SK-N-MC (cell line): ENCODE measurements around the gene EPHB3.

ENCODE experiments used
- DNase-seq: peaks from one replicate; pipeline ENCODE4 v3.0.0-alpha.2; 2011; ENCODE audit warnings: low read depth, low spot score
- H3K27ac ChIP-seq: fragments of 200-600 bp; sonication (generic); 2 replicates; pipeline ENCODE4 v1.5.1; 2016; ENCODE audit warnings: mixed run types
- H3K36me3 ChIP-seq: fragments of 200-600 bp; sonication (generic); 2 replicates; pipeline ENCODE4 v1.6.1; 2017; ENCODE audit warnings: antibody characterized with exemption, low read length, mixed read lengths; ENCODE audit not compliant: insufficient read depth
- H3K4me3 ChIP-seq: fragments of 200-600 bp; sonication (generic); 2 replicates; pipeline ENCODE4 v1.5.1; 2016
- H3K9ac ChIP-seq: fragments of 200-600 bp; sonication (generic); 2 replicates; pipeline ENCODE4 v1.8.0; 2017; ENCODE audit warnings: mixed run types, mixed read lengths; ENCODE audit not compliant: insufficient read length
- H3K9me3 ChIP-seq: fragments of 200-600 bp; sonication (generic); 2 replicates; pipeline ENCODE4 v1.6.1; 2017; ENCODE audit warnings: low read depth, mild to moderate bottlenecking, antibody characterized with exemption, low read length, moderate library complexity, mixed read lengths
- EZH2 ChIP-seq: fragments of 200-600 bp; sonication (generic); IDR thresholded peaks from one replicate; pipeline ENCODE4 v1.6.1; 2017; ENCODE audit warnings: antibody characterized with exemption
- FOXP2 ChIP-seq: optimal IDR thresholded peaks from 2 replicates; pipeline ENCODE3; 2011; ENCODE audit warnings: mild to moderate bottlenecking, moderate library complexity; ENCODE audit not compliant: insufficient read depth; ENCODE audit errors: extremely low read length, control extremely low read depth
- POLR2AphosphoS5 ChIP-seq: IDR thresholded peaks from 2 replicates; pipeline ENCODE4 v1.6.1; 2012; ENCODE audit warnings: mild to moderate bottlenecking, low read depth, low read length, borderline replicate concordance

EPHB3 gene

DNA sequence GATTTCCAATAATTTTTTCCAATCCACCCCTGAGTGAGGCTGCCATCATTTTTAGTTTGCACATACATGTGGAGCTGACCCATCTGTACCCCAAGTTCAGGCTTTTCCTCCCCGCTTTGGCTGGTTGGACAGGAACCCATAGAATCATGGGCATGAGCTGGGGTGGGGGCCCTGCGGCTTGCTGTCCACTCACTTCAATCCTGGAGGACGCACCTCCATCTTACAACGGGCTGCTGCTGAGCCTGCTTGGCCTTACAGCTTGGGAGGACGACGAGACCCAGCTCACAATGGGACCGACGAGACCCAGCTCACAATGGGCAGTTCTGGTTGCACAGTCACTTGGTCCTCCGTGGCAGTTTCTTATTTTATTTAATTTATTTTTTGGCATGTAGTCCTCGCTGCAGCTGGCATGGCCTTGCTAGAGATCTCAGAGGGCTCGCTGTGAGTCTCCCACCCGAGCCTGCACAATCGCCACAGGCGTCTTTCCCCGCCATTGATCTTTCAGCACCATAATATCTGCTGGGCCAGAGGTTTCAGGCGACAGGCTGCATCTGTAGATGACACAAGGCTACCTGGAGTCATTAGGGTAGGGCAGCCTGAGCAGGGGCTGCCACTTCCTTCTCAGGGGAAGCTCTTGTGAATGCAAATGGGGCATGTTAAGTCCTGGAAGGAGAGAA, 19.6 kb upstream of the EPHB3 start:
- H3K4me3 ChIP-seq, result no peak overlapping the region
- H3K9ac ChIP-seq, result no peak overlapping the region
- no peak for DNase-seq
- H3K27ac ChIP-seq, result no peak overlapping the region
- H3K36me3 ChIP-seq, result no peaks in the 10 kb centered on the region
- no peak for TF ChIP-seq FOXP2
- no peak for TF ChIP-seq POLR2AphosphoS5
- TF ChIP-seq EZH2, result no peak
- no peaks in the 10 kb centered on the region for H3K9me3 ChIP-seq

DNA sequence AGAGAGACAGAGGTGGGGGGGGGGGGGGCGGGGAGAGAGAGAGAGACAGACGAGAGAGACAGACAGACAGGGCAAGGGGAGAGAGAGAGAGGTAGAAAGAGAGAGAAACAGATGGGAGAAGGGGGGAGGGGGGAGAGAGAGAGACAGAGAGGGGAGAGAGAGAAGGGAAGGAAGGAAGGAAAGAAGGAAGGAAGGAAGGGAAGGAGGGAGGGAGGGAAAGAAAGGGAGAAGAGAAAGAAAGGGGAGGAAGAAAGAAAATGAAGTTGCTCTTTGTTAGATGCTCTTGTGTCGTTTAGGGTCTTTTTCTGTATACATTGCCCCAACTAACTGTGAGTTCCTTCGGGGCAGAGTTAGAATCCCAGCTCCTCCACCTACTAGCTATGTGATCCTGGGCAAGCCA, 19.0 kb upstream of the EPHB3 start:
- no peak overlapping the region for H3K27ac ChIP-seq
- DNase-seq, result no peak
- H3K9ac ChIP-seq, result no peak overlapping the region
- H3K36me3 ChIP-seq, result no peaks in the 10 kb centered on the region
- H3K9me3 ChIP-seq, result no peaks in the 10 kb centered on the region
- TF ChIP-seq EZH2 (no peak), FOXP2 (no peak), POLR2AphosphoS5 (no peak)
- no peak overlapping the region for H3K4me3 ChIP-seq

DNA sequence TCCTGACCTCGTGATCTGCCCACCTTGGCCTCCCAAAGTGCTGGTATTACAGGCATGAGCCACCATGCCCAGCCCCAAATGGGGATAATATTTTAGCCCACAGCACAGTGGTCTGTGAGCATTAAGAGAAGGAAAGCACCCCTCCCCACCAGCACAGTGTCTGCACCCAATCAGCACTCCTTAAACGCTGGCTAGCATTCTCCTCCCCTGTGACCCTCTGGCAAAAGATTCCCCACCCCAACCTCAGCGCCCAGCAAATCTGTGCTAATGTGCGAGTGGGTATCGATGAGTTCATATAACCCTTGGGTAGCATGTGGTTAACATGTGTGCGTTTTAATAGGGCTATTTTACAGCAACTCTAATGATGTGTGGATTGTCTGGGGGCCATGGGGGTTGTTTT, 18.3 kb upstream of the EPHB3 start:
- Histone ChIP-seq H3K9me3 (no peaks in the 10 kb centered on the region), H3K36me3 (no peaks in the 10 kb centered on the region), H3K27ac (no peak overlapping the region), H3K4me3 (no peak overlapping the region), H3K9ac (no peak overlapping the region)
- DNase-seq, result no peak
- no peak for TF ChIP-seq FOXP2
- TF ChIP-seq EZH2, result no peak
- TF ChIP-seq POLR2AphosphoS5, result no peak

DNA sequence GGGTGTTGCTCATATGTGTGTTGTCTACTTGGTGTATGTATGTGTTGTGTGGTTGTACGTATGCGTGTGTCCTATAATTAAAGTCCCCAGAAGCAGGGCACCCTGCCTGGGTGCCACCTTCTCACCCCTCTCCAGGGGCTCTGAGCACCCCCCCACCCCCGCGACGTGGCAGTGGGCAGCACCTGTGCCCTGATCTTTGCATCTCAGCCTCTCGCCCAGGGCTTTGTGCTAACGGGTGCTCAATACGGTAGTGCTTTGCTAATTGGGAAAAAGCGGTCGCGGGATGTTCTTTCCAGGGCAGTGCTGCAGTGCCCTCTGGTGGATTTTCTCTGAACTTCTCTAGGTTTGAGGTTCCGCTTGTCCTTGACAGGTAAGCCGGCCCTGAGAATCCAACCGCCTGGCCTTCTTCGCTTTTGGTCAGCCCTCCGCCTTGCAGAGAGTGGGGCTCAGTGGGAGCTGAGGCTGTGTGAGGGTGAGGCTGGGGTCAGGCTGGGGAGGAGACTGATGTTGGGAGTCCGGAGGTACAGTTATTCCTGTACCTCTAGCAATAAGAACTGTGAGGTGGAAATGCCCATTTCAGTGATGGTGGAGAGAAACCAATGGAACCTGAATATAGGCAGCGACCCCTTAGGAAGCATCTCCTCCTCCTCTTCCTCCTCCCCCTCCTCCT, 17.6 kb upstream of the EPHB3 start:
- Histone ChIP-seq H3K36me3 (no peaks in the 10 kb centered on the region), H3K9ac (no peak overlapping the region), H3K4me3 (peak overlapping the region; percentile 64), H3K9me3 (no peaks in the 10 kb centered on the region), H3K27ac (no peak overlapping the region)
- DNase-seq, result peak; percentile 82
- TF ChIP-seq EZH2, result no peak

DNA sequence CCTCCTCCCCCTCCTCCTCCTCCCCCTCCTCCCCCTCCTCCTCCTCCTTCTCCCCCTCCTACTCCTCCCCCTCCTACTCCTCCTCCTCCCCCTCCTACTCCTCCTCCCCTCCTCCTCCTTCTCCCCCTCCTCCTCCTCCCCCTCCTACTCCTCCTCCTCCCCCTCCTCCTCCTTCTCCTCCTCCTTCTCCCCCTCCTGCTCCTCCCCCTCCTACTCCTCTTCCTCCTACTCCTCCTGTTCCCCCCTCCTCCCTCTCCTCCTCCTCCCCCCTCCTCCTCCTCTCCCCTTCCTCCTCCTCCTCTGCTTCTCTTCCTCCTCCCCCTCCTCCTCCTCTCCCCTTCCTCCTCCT, 17.1 kb upstream of the EPHB3 start:
- no peak for DNase-seq
- Histone ChIP-seq H3K36me3 (no peaks in the 10 kb centered on the region), H3K27ac (no peak overlapping the region), H3K4me3 (no peak overlapping the region), H3K9me3 (no peaks in the 10 kb centered on the region), H3K9ac (no peak overlapping the region)
- TF ChIP-seq FOXP2 (no peak), POLR2AphosphoS5 (no peak), EZH2 (no peak)

DNA sequence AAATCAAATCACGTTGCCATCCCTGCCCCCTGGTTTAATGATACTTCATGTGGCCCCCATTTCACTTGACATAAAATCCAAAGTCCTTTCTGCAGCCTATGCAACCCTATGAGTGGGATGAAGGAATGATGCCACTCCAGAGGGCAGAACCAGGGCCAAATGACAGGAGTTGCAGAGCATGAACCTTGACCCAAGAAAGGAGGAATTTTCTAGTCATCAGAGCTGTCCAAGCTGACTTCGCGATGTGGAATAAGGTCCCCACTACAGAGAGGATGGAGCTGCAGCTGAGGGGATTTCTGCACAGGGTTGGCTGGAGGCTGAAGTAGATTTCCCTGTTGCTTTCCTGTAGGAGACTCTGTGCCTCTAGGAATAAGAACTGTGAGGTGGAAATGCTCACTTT, 15.8 kb upstream of the EPHB3 start:
- TF ChIP-seq EZH2, result no peak
- no peak for DNase-seq
- H3K36me3 ChIP-seq, result no peaks in the 10 kb centered on the region
- no peaks in the 10 kb centered on the region for H3K9me3 ChIP-seq
- H3K4me3 ChIP-seq, result no peak overlapping the region
- H3K27ac ChIP-seq, result no peak overlapping the region
- no peak overlapping the region for H3K9ac ChIP-seq

DNA sequence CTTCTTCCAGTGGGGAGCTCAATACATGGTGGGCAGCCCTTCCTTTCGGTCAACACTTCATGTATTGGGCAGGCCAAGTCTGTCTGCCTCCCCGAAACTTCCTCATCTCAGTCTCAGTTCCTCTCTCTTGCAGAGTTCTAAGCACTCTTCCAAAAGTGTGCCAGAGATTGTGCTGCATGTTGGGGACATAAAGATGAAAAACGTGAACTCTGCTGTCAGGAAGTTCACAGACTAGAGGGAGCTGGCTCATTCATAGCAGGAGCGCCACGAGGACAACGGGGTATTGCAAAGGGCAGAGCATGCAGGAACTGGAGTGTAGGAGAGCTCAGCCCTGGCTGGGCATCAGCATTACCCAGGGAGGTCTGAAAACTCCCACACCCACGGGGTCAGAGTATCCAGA, 15.3 kb upstream of the EPHB3 start:
- Histone ChIP-seq H3K4me3 (no peak overlapping the region), H3K36me3 (no peaks in the 10 kb centered on the region), H3K9me3 (no peaks in the 10 kb centered on the region), H3K9ac (no peak overlapping the region), H3K27ac (no peak overlapping the region)
- TF ChIP-seq POLR2AphosphoS5 (no peak), FOXP2 (no peak), EZH2 (no peak)
- DNase-seq, result no peak

DNA sequence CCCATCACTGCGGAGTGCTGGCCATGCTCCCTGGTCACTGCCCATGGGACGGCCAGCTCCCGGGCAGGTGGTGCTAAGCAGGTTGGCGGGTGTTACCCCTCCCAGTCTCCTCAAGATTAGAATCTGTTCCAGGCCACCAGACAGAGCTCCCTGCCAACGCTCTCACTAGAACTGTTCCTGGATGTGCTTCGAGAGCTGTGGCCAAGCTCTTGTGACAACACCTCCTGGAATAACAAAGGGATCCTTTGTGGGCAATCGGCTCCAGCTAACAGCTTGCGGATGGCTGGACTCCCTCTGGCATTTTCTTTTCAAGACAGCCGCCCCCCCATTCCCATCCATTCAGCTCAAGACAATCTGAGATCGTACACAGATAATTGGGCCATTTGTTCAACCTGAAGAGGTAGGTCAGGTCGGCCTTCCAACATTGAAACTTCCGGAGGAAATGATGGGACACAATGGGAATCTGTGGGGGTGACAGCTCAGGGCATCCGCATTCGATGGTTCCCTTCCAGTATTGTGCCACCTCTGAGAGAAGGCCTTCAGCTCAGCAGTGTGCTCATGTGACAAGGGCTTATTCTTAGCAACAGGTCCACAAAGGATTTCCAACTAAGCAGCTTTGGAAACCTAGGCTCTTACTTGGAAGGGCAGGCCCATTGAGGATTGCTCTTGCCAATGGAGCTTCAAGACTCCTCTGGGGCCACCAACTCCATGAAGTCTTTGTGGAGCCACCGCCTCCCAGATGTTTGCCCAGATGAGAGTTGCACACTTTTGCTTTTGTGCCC, 11.6 kb upstream of the EPHB3 start:
- TF ChIP-seq POLR2AphosphoS5 (no peak), EZH2 (no peak), FOXP2 (no peak)
- Histone ChIP-seq H3K36me3 (no peaks in the 10 kb centered on the region), H3K9me3 (no peaks in the 10 kb centered on the region), H3K4me3 (no peak overlapping the region), H3K27ac (no peak overlapping the region), H3K9ac (no peak overlapping the region)
- DNase-seq, result no peak

DNA sequence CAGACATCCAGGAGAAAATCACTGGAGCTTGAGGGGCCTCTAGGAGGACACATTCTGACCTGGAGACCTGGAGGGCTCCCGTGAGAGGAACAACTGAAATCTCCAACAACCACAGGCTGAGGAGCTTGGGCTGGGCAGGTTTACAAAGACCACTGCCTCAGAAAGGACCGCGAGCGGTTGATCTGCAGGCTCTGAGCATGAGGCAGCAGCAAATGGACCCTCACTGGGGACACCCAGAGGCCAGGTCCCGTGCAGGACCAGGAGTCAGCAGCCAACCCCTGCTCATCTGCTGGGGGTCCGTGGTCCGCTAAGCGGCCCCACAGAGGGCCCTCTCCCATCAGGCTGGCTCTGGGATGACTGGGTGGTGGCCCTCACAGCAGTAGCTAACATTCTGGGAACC, 10.5 kb upstream of the EPHB3 start:
- no peaks in the 10 kb centered on the region for H3K36me3 ChIP-seq
- DNase-seq, result no peak
- TF ChIP-seq POLR2AphosphoS5 (no peak), EZH2 (no peak), FOXP2 (no peak)

More for the DNA sequence above, 10.5 kb upstream of the EPHB3 start:
- Histone ChIP-seq H3K4me3 (no peak overlapping the region), H3K9me3 (no peaks in the 10 kb centered on the region), H3K9ac (no peak overlapping the region), H3K27ac (no peak overlapping the region)
